HepG2 (cell line): ENCODE measurements around the gene BAHD1. TPM values are rescaled to one million over a fixed set of nuclear protein-coding genes. Genes with fewer than 3 reads are reported as not detected.

Experiments used
- ARNT2 ChIP-seq: sonication (generic); formaldehyde crosslinking; IDR thresholded peaks from 2 replicates; pipeline ENCODE4 v1.8.0; 2022; ENCODE audit warnings: mild to moderate bottlenecking, low read depth, missing genetic modification reagents, moderate library complexity
- ATF5 ChIP-seq: sonication (generic); formaldehyde crosslinking; IDR thresholded peaks from 2 replicates; pipeline ENCODE4 v1.4.0; 2020; ENCODE audit warnings: mild to moderate bottlenecking, low read depth, missing genetic modification reagents
- FOXA3 ChIP-seq: IDR thresholded peaks from 2 replicates; pipeline ENCODE4 v1.6.1; 2016; ENCODE audit warnings: missing genetic modification reagents, missing compliant biosample characterization
- GLI4 ChIP-seq: sonication (generic); formaldehyde crosslinking; IDR thresholded peaks from 2 replicates; pipeline ENCODE4 v1.5.1; 2020; ENCODE audit warnings: missing genetic modification reagents, mild to moderate bottlenecking, moderate library complexity, borderline replicate concordance
- HNF4A ChIP-seq: sonication (generic); formaldehyde crosslinking; IDR thresholded peaks from 2 replicates; pipeline ENCODE4 v1.4.0; 2020; ENCODE audit warnings: missing genetic modification reagents
- KIAA2018 ChIP-seq: sonication (generic); formaldehyde crosslinking; IDR thresholded peaks from 2 replicates; pipeline ENCODE4 v1.5.0; 2020; ENCODE audit warnings: mild to moderate bottlenecking, missing genetic modification reagents, borderline replicate concordance
- NCOA1 ChIP-seq: sonication (generic); formaldehyde crosslinking; IDR thresholded peaks from 2 replicates; pipeline ENCODE4 v1.9.0; 2021; ENCODE audit warnings: missing genetic modification reagents
- PHF8 ChIP-seq: sonication (generic); formaldehyde crosslinking; IDR thresholded peaks from 2 replicates; pipeline ENCODE4 v1.5.0; 2020; ENCODE audit warnings: missing genetic modification reagents
- RBM22 ChIP-seq: fragments of 200-400 bp; formaldehyde crosslinking; optimal IDR thresholded peaks from 2 replicates; pipeline ENCODE3; 2017; ENCODE audit warnings: mild to moderate bottlenecking, low read length, moderate library complexity
- SALL1 ChIP-seq: sonication (generic); formaldehyde crosslinking; IDR thresholded peaks from 2 replicates; pipeline ENCODE4 v1.8.0; 2022; ENCODE audit warnings: mild to moderate bottlenecking, missing genetic modification reagents
- SAP130 ChIP-seq: IDR thresholded peaks from 2 replicates; pipeline ENCODE4 v1.6.1; 2016; ENCODE audit warnings: low read depth
- SPEN ChIP-seq: sonication (generic); formaldehyde crosslinking; IDR thresholded peaks from 2 replicates; pipeline ENCODE4 v1.5.1; 2020; ENCODE audit warnings: low read depth, mild to moderate bottlenecking, missing genetic modification reagents
- SRF ChIP-seq: IDR thresholded peaks from 2 replicates; pipeline ENCODE4 v1.6.1; 2011; ENCODE audit warnings: mild to moderate bottlenecking, low read depth, low read length, moderate library complexity
- XRCC5 ChIP-seq: fragments of 200-400 bp; formaldehyde crosslinking; optimal IDR thresholded peaks from 2 replicates; pipeline ENCODE3; 2017; ENCODE audit warnings: mild to moderate bottlenecking, low read length
- YEATS4 ChIP-seq: sonication (generic); formaldehyde crosslinking; IDR thresholded peaks from 2 replicates; pipeline ENCODE4 v1.4.0; 2020; ENCODE audit warnings: missing genetic modification reagents, borderline replicate concordance
- ZBTB1 ChIP-seq: sonication (generic); formaldehyde crosslinking; IDR thresholded peaks from 2 replicates; pipeline ENCODE4 v1.4.0; 2020; ENCODE audit warnings: missing genetic modification reagents, borderline replicate concordance
- ZFYVE20 ChIP-seq: sonication (generic); formaldehyde crosslinking; IDR thresholded peaks from 2 replicates; pipeline ENCODE4 v1.8.0; 2023; ENCODE audit warnings: low read depth, mild to moderate bottlenecking, moderate library complexity, missing genetic modification reagents, borderline replicate concordance
- ZNF430 ChIP-seq: sonication (generic); formaldehyde crosslinking; IDR thresholded peaks from 2 replicates; pipeline ENCODE4 v1.9.0; 2021; ENCODE audit warnings: mild to moderate bottlenecking, missing genetic modification reagents
- ZNF446 ChIP-seq: sonication (generic); formaldehyde crosslinking; IDR thresholded peaks from 2 replicates; pipeline ENCODE4 v1.5.0; 2020; ENCODE audit warnings: mild to moderate bottlenecking, missing genetic modification reagents
- ZNF790 ChIP-seq: sonication (generic); formaldehyde crosslinking; IDR thresholded peaks from 2 replicates; pipeline ENCODE4 v1.8.0; 2022; ENCODE audit warnings: missing genetic modification reagents, mild to moderate bottlenecking, borderline replicate concordance
- ZNF878 ChIP-seq: sonication (generic); formaldehyde crosslinking; IDR thresholded peaks from 2 replicates; pipeline ENCODE4 v1.8.1; 2023; ENCODE audit warnings: mild to moderate bottlenecking, missing genetic modification reagents, moderate library complexity
- polyA plus RNA-seq, 8 experiments: library from polyadenylated mRNA; depleted of rRNA in 3 of 8; stranded (reverse) in 7 of 8; unstranded in 1 of 8; fragments of >200 nt; fragmentation: Illumina TruSeq in 4 of 8; extraction: Trizol in 4 of 8; gene quantifications; 2 replicates each; pipeline versions ENCODE4 v1.2.1 to v1.2.3, GENCODE V29; 2011 to 2016; ENCODE audit warnings: low read depth in 4 of 8, missing spikeins in 1 of 8, mixed read lengths in 1 of 8; ENCODE audit not compliant: insufficient read depth in 1 of 8
- total RNA-seq, 5 experiments: library from RNA; depleted of rRNA; stranded (reverse); fragments of >200 nt; fragmentation: Illumina TruSeq; extraction: Trizol; gene quantifications; 2 replicates each; pipeline ENCODE4 v1.2.3, GENCODE V29; 2016; ENCODE audit warnings: low read depth in 1 of 5

Gene BAHD1
- total and polyA plus RNA-seq, 2 of the 13 experiments (the other 11 are each of a cell fraction or from before 2014, with no cell fraction given), result 3.3 to 8.7 TPM

- TF ChIP-seq KIAA2018 (CRISPR knock-in tag), result no peak
- peak; percentile 40 for TF ChIP-seq XRCC5
- no peak for TF ChIP-seq ATF5 (CRISPR knock-in tag)
- no peak for TF ChIP-seq ZFYVE20 (CRISPR knock-in tag)
- 0 out of 2 replicates have a peak, but pooled peaks have one; percentile 10 for TF ChIP-seq HNF4A (CRISPR knock-in tag)
- TF ChIP-seq ZNF878 (CRISPR knock-in tag), result no peak
- no peak for TF ChIP-seq ZNF790 (CRISPR knock-in tag)
- TF ChIP-seq ZNF430 (CRISPR knock-in tag), result no peak
- TF ChIP-seq FOXA3 (CRISPR knock-in tag), result no peak
- TF ChIP-seq SALL1, result peak; percentile 49; the same call in 1 of the 2 replicates
- TF ChIP-seq NCOA1, result no peak
- no peak for TF ChIP-seq SRF
- 0 out of 2 replicates have a peak, but pooled peaks have one; percentile 40 for TF ChIP-seq ZNF446 (CRISPR knock-in tag)
- TF ChIP-seq RBM22, result no peak
- TF ChIP-seq SAP130 (CRISPR knock-in tag), result peak; percentile 77
- no peak for TF ChIP-seq ZBTB1
- TF ChIP-seq YEATS4 (CRISPR knock-in tag), result peak; percentile 40; the same call in 1 of the 2 replicates
- TF ChIP-seq ARNT2 (CRISPR knock-in tag), result no peak
- TF ChIP-seq PHF8 (CRISPR knock-in tag), result peak; percentile 57
- TF ChIP-seq GLI4 (CRISPR knock-in tag), result peak; percentile 44; the same call in 1 of the 2 replicates
- no peak; the same call in 1 of the 2 replicates for TF ChIP-seq SPEN (CRISPR knock-in tag)
Measured at GRCh38 chr15:40441565-40442531, 1.1 kb downstream of the BAHD1 start (continued).
